Left ventricle myocardium superior (tissue), 1 donor: ENCODE measurements around the gene TRIM6. TPM values are rescaled to one million over a fixed set of nuclear protein-coding genes. Genes with fewer than 3 reads are reported as not detected.
A peak's percentile ranks its signal among the peaks of the same experiment; 100 is the strongest.
"Not testable (repeated sequence)": the region's sequence is repeated elsewhere in the genome, so short reads cannot be mapped to it uniquely, and the experiment has no call there.

Experiments
- ATAC-seq: fragments of 200-7000 bp; cut with Tn5 transposase; one replicate; pipeline ENCODE4 v1.9.1; 2020; ENCODE audit warnings: mild to moderate bottlenecking, moderate library complexity
- DNase-seq: peaks from one replicate; pipeline ENCODE4 v3.0.0-alpha.2; 2020
- intact Hi-C: fragments of 100-400 bp; cut with micrococcal nuclease; formaldehyde crosslinking; loops from one replicate; pipeline ENCODE4 v1.11.0; 2022
- long read RNA-seq: library from polyadenylated mRNA; unstranded; transcript quantifications from one replicate; pipeline ENCODE4 v2.0.0, GENCODE V29; 2021
- total RNA-seq: library from RNA; stranded (reverse); fragmentation: NEBNext Ultra II Directional; extraction: Animal tissue kit (Norgen Biotek cat#: 25700); gene quantifications from one replicate; pipeline ENCODE4 v1.2.1, GENCODE V29; 2021
- donor health status: DM: no; HTN: yes; CAD: no; lungs with severe emphysema.

TRIM6 gene
- total RNA-seq = 1.5 TPM
- long read RNA-seq, partial matches to known transcripts = 0 of 1 reads
- long read RNA-seq, other reads (novel, unspliced or antisense) = 0 of 1 reads

- ATAC-seq = peak; percentile 78
- intact Hi-C loops = no loop called here
These were observed at the start of gene TRIM6 for GRCh38 chr11:5596607-5597201. TRIM6 (plus strand) TSS chr11:5596637; CDS start chr11:5596898, 261 bp downstream.

GRCh38 chr11:5547982-5548381, 48.5 kb upstream of the TRIM6 start:
- ATAC-seq (no peak), DNase-seq (no peak)

More at GRCh38 chr11:5596607-5597201, at the start of gene TRIM6:
- peak; percentile 57 for DNase-seq

GRCh38 chr11:5548440-5548839, 48.0 kb upstream of the TRIM6 start, which contains the start of gene OR52H1:
OR52H1 (minus strand) TSS chr11:5548540; CDS start chr11:5545505, 3,035 bp downstream.
- ATAC-seq (no peak), DNase-seq (no peak)
- intact Hi-C loops = no loop called here

More at GRCh38 chr11:5547982-5548381, 48.5 kb upstream of the TRIM6 start:
- intact Hi-C loops = no loop called here

GRCh38 chr11:5550440-5551095, 45.9 kb upstream of the TRIM6 start:
- intact Hi-C loops = no loop called here
- no peak for ATAC-seq
- no peak for DNase-seq

GRCh38 chr11:5553343-5553742, 43.1 kb upstream of the TRIM6 start:
- intact Hi-C loops = no loop called here
- ATAC-seq (no peak), DNase-seq (no peak)

- ATAC-seq (no peak), DNase-seq (no peak)
- intact Hi-C loops = no loop called here
These were observed 39.7 kb upstream of the TRIM6 start for GRCh38 chr11:5556596-5557188.

- ATAC-seq (no peak), DNase-seq (no peak)
- intact Hi-C loops = no loop called here
These were observed 38.7 kb upstream of the TRIM6 start for GRCh38 chr11:5557751-5558150.

- intact Hi-C loops = no loop called here
- no peak for ATAC-seq
- no peak for DNase-seq
These were observed 32.0 kb upstream of the TRIM6 start for GRCh38 chr11:5564259-5565019.

GRCh38 chr11:5574654-5575053, 21.8 kb upstream of the TRIM6 start:
- intact Hi-C loops = no loop called here
- ATAC-seq (no peak), DNase-seq (no peak)

- DNase-seq = no peak
- no peak for ATAC-seq
- intact Hi-C loops = no loop called here
These were observed 21.3 kb upstream of the TRIM6 start for GRCh38 chr11:5575152-5575551.

- no peak for ATAC-seq
These were observed 19.3 kb upstream of the TRIM6 start for GRCh38 chr11:5577101-5577500.

GRCh38 chr11:5580577-5580976, 15.9 kb upstream of the TRIM6 start, which contains the start of gene OR52B6:
OR52B6 (plus strand) TSS chr11:5580877; CDS start chr11:5580877, 0 bp downstream.
- no peak for ATAC-seq
- intact Hi-C loops = no loop called here

More at GRCh38 chr11:5577101-5577500, 19.3 kb upstream of the TRIM6 start:
- DNase-seq = no peak
- intact Hi-C loops = no loop called here

GRCh38 chr11:5581014-5581413, 15.4 kb upstream of the TRIM6 start:
- ATAC-seq = no peak
- DNase-seq = no peak
- intact Hi-C loops = no loop called here

More at GRCh38 chr11:5580577-5580976, 15.9 kb upstream of the TRIM6 start, which contains the start of gene OR52B6:
- no peak for DNase-seq

GRCh38 chr11:5584458-5584857, 12.0 kb upstream of the TRIM6 start:
- DNase-seq, intact Hi-C loops: not testable (repeated sequence)

GRCh38 chr11:5589906-5590305, 6.5 kb upstream of the TRIM6 start:
- intact Hi-C loops, ATAC-seq, DNase-seq: not testable (repeated sequence)

More at GRCh38 chr11:5584458-5584857, 12.0 kb upstream of the TRIM6 start:
- ATAC-seq = not testable (repeated sequence)

GRCh38 chr11:5591613-5592012, 4.8 kb upstream of the TRIM6 start:
- intact Hi-C loops = no loop called here
- DNase-seq (no peak), ATAC-seq (no peak)

- no peak for DNase-seq
- no peak for ATAC-seq
- intact Hi-C loops = no loop called here
These were observed 3.8 kb upstream of the TRIM6 start for GRCh38 chr11:5592615-5593014.

GRCh38 chr11:5593146-5593545, 3.3 kb upstream of the TRIM6 start:
- intact Hi-C loops = no loop called here
- DNase-seq (no peak), ATAC-seq (no peak)

GRCh38 chr11:5597953-5598352, 1.5 kb downstream of the TRIM6 start:
- DNase-seq = no peak
- intact Hi-C loops = no loop called here
- peak; percentile 56 for ATAC-seq
